Endothelial cell of umbilical vein (primary cell): ENCODE results near the gene SLFNL1. TPM values are rescaled to one million over a fixed set of nuclear protein-coding genes. Genes with fewer than 3 reads are reported as not detected.

ENCODE experiments used
- BruUV-seq: library from RNA; stranded (reverse); fragments of 400-500 nt; replicated peaks from 2 replicates; lab custom pipeline; 2021; lab: Mats Ljungman, UMichigan
- CTCF ChIA-PET: fragments of 300-600, 350-600 bp; sonication (Branson Sonifier 250); formaldehyde crosslinking; loops from one replicate; lab custom pipeline; 2021; ENCODE audit warnings: antibody characterized with exemption, inconsistent platforms; lab: Charles Lee
- POLR2A ChIA-PET: fragments of 300-600, 350-600 bp; sonication (Branson Sonifier 250); formaldehyde crosslinking; loops from one replicate; lab custom pipeline; 2021; ENCODE audit warnings: antibody characterized with exemption, inconsistent platforms; lab: Charles Lee
- DNase-seq: peaks from one replicate; pipeline ENCODE4 v3.0.0-alpha.2; 2011; ENCODE audit warnings: low read depth, low spot score
- FAIRE-seq: peaks from 2 replicates; lab custom pipeline; 2011; peaks lifted over from hg19 to GRCh38; lab: Jason Lieb, UNC
- H2AFZ ChIP-seq: 2 replicates; pipeline ENCODE4 v1.6.0; 2012; ENCODE audit warnings: low read depth, low read length, control low read depth, inconsistent platforms
- H3K27ac ChIP-seq: 2 replicates; pipeline ENCODE4 v1.5.1; 2011; ENCODE audit warnings: low read depth, mild to moderate bottlenecking, control low read depth, low read length, moderate library complexity; ENCODE audit not compliant: insufficient read depth
- H3K27me3 ChIP-seq, 2 experiments: 2 replicates each; pipeline versions ENCODE4 v1.6.0 to v1.6.1; 2011; ENCODE audit warnings: low read length in 2 of 2, mixed read lengths in 1 of 2; ENCODE audit not compliant: control insufficient read depth in 2 of 2, insufficient read depth in 2 of 2
- H3K36me3 ChIP-seq, 2 experiments: 2 replicates in 1 of 2; 3 replicates in 1 of 2; pipeline ENCODE4 v1.5.1; 2011; ENCODE audit warnings: low read length in 2 of 2, mild to moderate bottlenecking in 1 of 2, moderate library complexity in 1 of 2; ENCODE audit not compliant: control insufficient read depth in 2 of 2, insufficient read depth in 2 of 2; ENCODE audit errors: extremely low read depth in 1 of 2
- H3K4me1 ChIP-seq: 3 replicates; pipeline ENCODE4 v1.5.1; 2011; ENCODE audit warnings: mild to moderate bottlenecking, low read length; ENCODE audit not compliant: control insufficient read depth, insufficient read depth; ENCODE audit errors: extremely low read depth
- H3K4me2 ChIP-seq: 2 replicates; pipeline ENCODE4 v1.6.1; 2011; ENCODE audit warnings: low read length, control low read depth, mixed read lengths; ENCODE audit not compliant: insufficient read depth
- H3K4me3 ChIP-seq, 3 experiments: fragments of 200-600 bp in 1 of 3; sonication (generic), shearing (Covaris generic) in 1 of 3; replicated peaks in 1 of 3; 2 replicates each; pipeline ENCODE4 v1.5.1; 2011 to 2016; ENCODE audit warnings: control low read depth in 3 of 3, low read length in 3 of 3, mild to moderate bottlenecking in 2 of 3, inconsistent platforms in 1 of 3, low read depth in 1 of 3, moderate library complexity in 1 of 3; ENCODE audit not compliant: insufficient read depth in 1 of 3
- H3K79me2 ChIP-seq: 2 replicates; pipeline ENCODE4 v1.6.0; 2012; ENCODE audit warnings: low read length, inconsistent platforms; ENCODE audit not compliant: control insufficient read depth, insufficient read depth
- H3K9ac ChIP-seq: replicated peaks from 2 replicates; pipeline ENCODE3; 2011; ENCODE audit warnings: low read length, control low read depth; ENCODE audit not compliant: insufficient read depth; ENCODE audit errors: extremely low read depth
- H3K9me1 ChIP-seq: replicated peaks from 3 replicates; pipeline ENCODE4 v1.6.0; 2011; ENCODE audit warnings: mild to moderate bottlenecking, low read length; ENCODE audit not compliant: control insufficient read depth, insufficient read depth; ENCODE audit errors: extremely low read depth
- H3K9me3 ChIP-seq: replicated peaks from 2 replicates; pipeline ENCODE4 v1.5.1; 2012; ENCODE audit warnings: low read length, inconsistent platforms; ENCODE audit not compliant: control insufficient read depth, insufficient read depth
- H4K20me1 ChIP-seq: replicated peaks from 2 replicates; pipeline ENCODE3; 2011; ENCODE audit warnings: mild to moderate bottlenecking, low read length; ENCODE audit not compliant: control insufficient read depth, insufficient read depth; ENCODE audit errors: extremely low read depth
- EZH2 ChIP-seq: IDR thresholded peaks from 2 replicates; pipeline ENCODE4 v1.6.1; 2012; ENCODE audit warnings: borderline replicate concordance, low read depth, mild to moderate bottlenecking, moderate library complexity, low read length, inconsistent platforms; ENCODE audit not compliant: severe bottlenecking
- GATA2 ChIP-seq: IDR thresholded peaks from 2 replicates; pipeline ENCODE4 v1.7.0; 2011; ENCODE audit warnings: low read depth, mild to moderate bottlenecking, moderate library complexity, mixed read lengths, low read length; ENCODE audit not compliant: insufficient read length, insufficient read depth
- JUN ChIP-seq: IDR thresholded peaks from 2 replicates; pipeline ENCODE4 v1.6.1; 2011; ENCODE audit warnings: borderline replicate concordance, low read depth; ENCODE audit not compliant: insufficient read length, insufficient read depth
- MYC ChIP-seq: IDR thresholded peaks from one replicate; pipeline ENCODE4 v1.6.1; 2011; ENCODE audit warnings: mild to moderate bottlenecking, low read depth, low read length
- POLR2AphosphoS5 ChIP-seq: IDR thresholded peaks from 2 replicates; pipeline ENCODE4 v1.6.1; 2012; ENCODE audit warnings: low read depth, mild to moderate bottlenecking, control low read depth, low read length, moderate library complexity; ENCODE audit not compliant: insufficient read depth
- dilution Hi-C: fragments of 300-500 bp; cut with MboI; formaldehyde crosslinking; loops from one replicate; pipeline ENCODE4 v1.15.0; 2019; ENCODE audit warnings: low sequenced_read_pairs; ENCODE audit not compliant: extremely low pct_ligation_motif_present
- intact Hi-C: fragments of 100-400 bp; cut with micrococcal nuclease; formaldehyde crosslinking; loops from one replicate; pipeline ENCODE4 v1.10.0; 2022
- polyA plus RNA-seq, 4 experiments: library from polyadenylated mRNA; depleted of rRNA in 3 of 4; stranded (reverse) in 3 of 4; unstranded in 1 of 4; fragments of >200 nt; gene quantifications; 2 replicates each; pipeline versions ENCODE4 v1.2.1 to v1.2.3, GENCODE V29; 2011 to 2012; ENCODE audit warnings: missing spikeins in 1 of 4
- total RNA-seq: library from RNA; stranded (reverse); gene quantifications from 2 replicates; pipeline ENCODE4 v1.2.3, GENCODE V29; 2021
- TF ChIP-seq, protein P1 (sequence below), 2 donors: IDR thresholded peaks; 1 replicate in 1 of 2; 2 replicates in 1 of 2; pipeline ENCODE4 v1.5.1; 2011; ENCODE audit warnings: low read length in 2 of 2, mild to moderate bottlenecking in 2 of 2, moderate library complexity in 2 of 2, control low read depth in 1 of 2, inconsistent platforms in 1 of 2, low read depth in 1 of 2; ENCODE audit not compliant: insufficient read depth in 1 of 2; ENCODE audit errors: extremely low read depth in 1 of 2
- TF ChIP-seq, protein P2 (sequence below): IDR thresholded peaks from 2 replicates; pipeline ENCODE4 v1.6.1; 2011; ENCODE audit not compliant: insufficient read depth, insufficient read length

Gene SLFNL1
- total and polyA plus RNA-seq, 2 donors (not counting 3 experiments of a cell fraction or from before 2014, with no cell fraction given) = 0.14 to 0.29 TPM

DNA sequence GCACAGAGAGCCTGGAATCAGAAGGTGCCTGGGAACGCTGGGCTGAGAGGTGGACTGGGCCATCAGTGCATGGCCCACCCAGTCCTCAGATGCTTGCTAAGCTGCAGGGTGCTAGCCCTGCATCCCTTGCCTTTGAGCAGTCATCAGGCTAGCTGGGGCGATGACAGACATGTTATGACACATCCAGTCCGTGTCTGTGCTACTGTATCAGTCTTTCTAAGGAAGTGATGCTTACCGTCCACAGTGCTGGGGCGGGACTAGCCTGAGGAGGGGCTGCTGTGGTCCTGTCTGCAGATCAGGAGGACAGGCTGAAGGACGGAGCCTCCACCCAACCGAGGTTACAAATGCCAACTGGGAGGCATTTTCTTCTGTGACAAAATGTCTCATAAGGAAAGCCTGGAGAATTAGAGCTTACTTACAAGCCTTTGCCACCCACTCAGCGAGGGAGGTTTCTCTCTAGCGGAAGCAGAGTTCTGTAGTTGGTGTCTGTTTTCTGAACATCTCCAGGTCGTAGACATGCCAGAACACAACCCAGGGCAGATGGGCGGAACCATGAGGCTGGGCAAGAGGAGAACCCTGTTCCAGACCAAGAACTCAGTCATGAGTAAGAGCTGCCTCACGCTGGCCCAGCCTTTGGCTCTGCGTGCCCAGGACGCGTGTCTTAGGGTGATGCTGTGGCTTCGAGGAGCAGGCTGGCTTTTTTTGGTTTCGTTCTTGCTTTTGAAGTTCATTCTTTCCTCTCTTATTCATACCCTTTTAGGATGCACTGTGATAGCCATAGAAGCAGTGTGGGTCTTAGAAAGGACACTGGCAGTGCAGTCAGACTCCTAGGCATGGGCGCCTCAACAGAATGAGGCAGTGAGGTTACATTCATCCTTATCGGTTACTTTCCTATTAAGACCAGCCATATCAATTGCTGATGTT lies 14.3 kb downstream of the SLFNL1 start:
- H3K79me2 ChIP-seq = no peaks in the 10 kb centered on the region
- no peak overlapping the region for H3K4me2 ChIP-seq
- peaks cover 27 to 35% of the 10 kb centered on the region in 2 experiments for H3K36me3 ChIP-seq
- peaks cover 10% of the 10 kb centered on the region for H3K4me1 ChIP-seq
- H3K9me1 ChIP-seq = no peaks in the 10 kb centered on the region
- H3K27ac ChIP-seq = no peak overlapping the region
- ChIA-PET POLR2A (no interaction called here), CTCF (interaction anchor here (0.9 kb wide), 1 partner anchor 15 kb away, joined by 3 read pairs; the partner anchor contains the start of gene SLFNL1)
- no peaks in the 10 kb centered on the region for H3K9me3 ChIP-seq
- no peak overlapping the region for H2AFZ ChIP-seq
- intact Hi-C loops = no loop called here
- no peak overlapping the region for H3K4me3 ChIP-seq
- dilution Hi-C loops = no loop called here
- no peak overlapping the region for H3K9ac ChIP-seq
- DNase-seq = no peak
- TF ChIP-seq MYC (no peak), EZH2 (no peak), POLR2AphosphoS5 (peak; percentile 8), JUN (no peak), GATA2 (no peak)
- no peak for FAIRE-seq
- H3K27me3 ChIP-seq = no peaks in the 10 kb centered on the region
- H4K20me1 ChIP-seq = no peaks in the 10 kb centered on the region
- BruUV-seq = no TSS peak

DNA sequence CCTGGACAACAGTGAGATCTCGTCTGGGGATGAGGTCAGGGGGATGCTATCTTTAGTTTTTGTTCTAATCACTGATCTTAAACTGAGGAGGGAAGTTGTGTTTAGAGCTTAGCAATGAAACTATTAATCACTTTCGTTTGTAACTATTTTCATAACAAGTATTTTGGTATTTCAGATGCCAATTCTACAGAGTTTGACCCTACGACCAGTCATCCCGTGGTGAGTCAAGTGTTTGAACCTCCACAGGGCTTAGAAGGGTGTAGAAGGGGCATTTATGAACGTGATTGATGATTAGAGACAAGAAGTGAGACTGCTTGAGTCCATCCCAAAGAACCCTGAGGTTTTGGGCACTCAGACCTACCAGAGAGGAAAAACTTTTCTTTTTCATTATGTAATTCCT lies 15.6 kb downstream of the SLFNL1 start:
- DNase-seq (no peak), FAIRE-seq (no peak)
- TF ChIP-seq, protein P1, sequence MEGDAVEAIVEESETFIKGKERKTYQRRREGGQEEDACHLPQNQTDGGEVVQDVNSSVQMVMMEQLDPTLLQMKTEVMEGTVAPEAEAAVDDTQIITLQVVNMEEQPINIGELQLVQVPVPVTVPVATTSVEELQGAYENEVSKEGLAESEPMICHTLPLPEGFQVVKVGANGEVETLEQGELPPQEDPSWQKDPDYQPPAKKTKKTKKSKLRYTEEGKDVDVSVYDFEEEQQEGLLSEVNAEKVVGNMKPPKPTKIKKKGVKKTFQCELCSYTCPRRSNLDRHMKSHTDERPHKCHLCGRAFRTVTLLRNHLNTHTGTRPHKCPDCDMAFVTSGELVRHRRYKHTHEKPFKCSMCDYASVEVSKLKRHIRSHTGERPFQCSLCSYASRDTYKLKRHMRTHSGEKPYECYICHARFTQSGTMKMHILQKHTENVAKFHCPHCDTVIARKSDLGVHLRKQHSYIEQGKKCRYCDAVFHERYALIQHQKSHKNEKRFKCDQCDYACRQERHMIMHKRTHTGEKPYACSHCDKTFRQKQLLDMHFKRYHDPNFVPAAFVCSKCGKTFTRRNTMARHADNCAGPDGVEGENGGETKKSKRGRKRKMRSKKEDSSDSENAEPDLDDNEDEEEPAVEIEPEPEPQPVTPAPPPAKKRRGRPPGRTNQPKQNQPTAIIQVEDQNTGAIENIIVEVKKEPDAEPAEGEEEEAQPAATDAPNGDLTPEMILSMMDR (IDR thresholded peaks at IDR 0.05; ENCODE audit: extremely low read depth in 1 of 2, insufficient read depth in 1 of 2, low read depth in 1 of 2, low read length in 2 of 2) = no peak
- no peak for TF ChIP-seq EZH2
- TF ChIP-seq, protein P2, sequence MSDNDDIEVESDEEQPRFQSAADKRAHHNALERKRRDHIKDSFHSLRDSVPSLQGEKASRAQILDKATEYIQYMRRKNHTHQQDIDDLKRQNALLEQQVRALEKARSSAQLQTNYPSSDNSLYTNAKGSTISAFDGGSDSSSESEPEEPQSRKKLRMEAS = no peak
- Histone ChIP-seq H3K4me3 (no peak overlapping the region), H3K9ac (no peak overlapping the region), H3K4me1 (peaks cover 10% of the 10 kb centered on the region), H3K9me1 (no peaks in the 10 kb centered on the region), H3K9me3 (no peaks in the 10 kb centered on the region), H3K79me2 (no peaks in the 10 kb centered on the region), H4K20me1 (no peaks in the 10 kb centered on the region), H2AFZ (no peak overlapping the region), H3K27ac (no peak overlapping the region), H3K27me3 (no peaks in the 10 kb centered on the region), H3K36me3 (peaks cover 32 to 33% of the 10 kb centered on the region in 2 experiments), H3K4me2 (no peak overlapping the region)
- POLR2A ChIA-PET = no interaction called here
- intact Hi-C loops (no loop called here), dilution Hi-C loops (no loop called here)
- BruUV-seq = no TSS peak
- CTCF ChIA-PET = no interaction called here
